Smooth muscle cell (in vitro differentiated cells): ENCODE results near the gene RXRA. TPM values are rescaled to one million over a fixed set of nuclear protein-coding genes. Genes with fewer than 3 reads are reported as not detected.

Source experiments
- DNase-seq: peaks from one replicate; lab custom pipeline; 2025; ENCODE audit not compliant: unreplicated experiment; lab: John Stamatoyannopoulos, UW
- H2AFZ ChIP-seq: fragments of 200-600 bp; sonication (generic); 2 replicates; pipeline ENCODE4 v1.6.0; 2016; ENCODE audit warnings: antibody characterized with exemption, low read depth, mild to moderate bottlenecking
- H3F3A ChIP-seq: fragments of 200-600 bp; sonication (generic); 2 replicates; pipeline ENCODE4 v1.6.0; 2017; ENCODE audit warnings: antibody characterized with exemption, low read depth
- H3K27ac ChIP-seq: fragments of 200-600 bp; sonication (generic); 2 replicates; pipeline ENCODE4 v1.5.1; 2016; ENCODE audit warnings: low read depth, mild to moderate bottlenecking
- H3K27me3 ChIP-seq: fragments of 200-600 bp; sonication (generic); 2 replicates; pipeline ENCODE4 v1.6.1; 2016; ENCODE audit warnings: low read depth, mild to moderate bottlenecking
- H3K36me3 ChIP-seq: fragments of 200-600 bp; sonication (generic); 2 replicates; pipeline ENCODE4 v1.5.1; 2016; ENCODE audit warnings: low read depth
- H3K4me1 ChIP-seq: fragments of 200-600 bp; sonication (generic); 2 replicates; pipeline ENCODE4 v1.5.1; 2016; ENCODE audit warnings: low read depth
- H3K4me2 ChIP-seq: fragments of 200-600 bp; sonication (generic); 2 replicates; pipeline ENCODE4 v1.6.0; 2016; ENCODE audit warnings: mild to moderate bottlenecking
- H3K4me3 ChIP-seq: fragments of 200-600 bp; sonication (generic); 2 replicates; pipeline ENCODE4 v1.5.1; 2016; ENCODE audit warnings: mild to moderate bottlenecking
- H3K79me2 ChIP-seq: fragments of 200-600 bp; sonication (generic); 2 replicates; pipeline ENCODE4 v1.6.0; 2016; ENCODE audit warnings: low read depth, mild to moderate bottlenecking
- H3K9ac ChIP-seq: fragments of 200-600 bp; sonication (generic); 2 replicates; pipeline ENCODE4 v1.6.0; 2016; ENCODE audit warnings: low read depth
- H3K9me3 ChIP-seq: fragments of 200-600 bp; sonication (generic); replicated peaks from 2 replicates; pipeline ENCODE4 v1.5.1; 2016; ENCODE audit warnings: low read depth
- H4K20me1 ChIP-seq: fragments of 200-600 bp; sonication (generic); 2 replicates; pipeline ENCODE4 v1.6.0; 2016; ENCODE audit warnings: low read depth
- CTCF ChIP-seq: fragments of 200-600 bp; sonication (generic); IDR thresholded peaks from 2 replicates; pipeline ENCODE4 v1.5.1; 2017; ENCODE audit warnings: borderline replicate concordance, mild to moderate bottlenecking, antibody characterized with exemption; ENCODE audit not compliant: insufficient read depth, poor library complexity, severe bottlenecking
- WGBS: methylation state at CpG from one replicate; pipeline ENCODE4 v1.1.7; 2016; ENCODE audit warnings: low lambda C conversion rate; 5-methylcytosine and 5-hydroxymethylcytosine counted together
- polyA plus RNA-seq: library from polyadenylated mRNA; unstranded; fragments of >200 nt; fragmentation: Nextera tagmentation; extraction: Ambion mirVana; gene quantifications from 2 replicates; pipeline ENCODE4 v1.2.1, GENCODE V29; 2016
- total RNA-seq: library from RNA; depleted of rRNA; stranded (reverse); fragments of >200 nt; gene quantifications from 2 replicates; pipeline ENCODE4 v1.2.3, GENCODE V29; 2014

RXRA gene
- total and polyA plus RNA-seq, 2 experiments from 2014 or later = 8.9 to 23.1 TPM

GRCh38 chr9:134290603-134291451 is 35.4 kb upstream of the RXRA start:
- Histone ChIP-seq H3K9me3 (no peaks in the 10 kb centered on the region), H3K4me3 (no peak overlapping the region), H3K4me2 (no peak overlapping the region), H3K79me2 (no peaks in the 10 kb centered on the region), H2AFZ (no peak overlapping the region), H3K36me3 (no peaks in the 10 kb centered on the region), H3K9ac (no peak overlapping the region), H3K27me3 (no peaks in the 10 kb centered on the region), H3F3A (no peaks in the 10 kb centered on the region), H4K20me1 (no peaks in the 10 kb centered on the region), H3K27ac (no peak overlapping the region), H3K4me1 (peaks cover 13% of the 10 kb centered on the region)
- TF ChIP-seq CTCF = no peak
- 93% methylated on average over 12 of the region's 12 CpGs for WGBS
- DNase-seq = no peak

- TF ChIP-seq CTCF = no peak
- H3K27me3 ChIP-seq = no peaks in the 10 kb centered on the region
- 87% methylated on average over 11 of the region's 11 CpGs for WGBS
- H3K4me2 ChIP-seq = no peak overlapping the region
- no peaks in the 10 kb centered on the region for H3K36me3 ChIP-seq
- H3F3A ChIP-seq = no peaks in the 10 kb centered on the region
- no peak overlapping the region for H2AFZ ChIP-seq
- H3K27ac ChIP-seq = no peak overlapping the region
- peaks cover 13% of the 10 kb centered on the region for H3K4me1 ChIP-seq
- H3K9ac ChIP-seq = no peak overlapping the region
- no peaks in the 10 kb centered on the region for H4K20me1 ChIP-seq
- H3K79me2 ChIP-seq = no peaks in the 10 kb centered on the region
- no peaks in the 10 kb centered on the region for H3K9me3 ChIP-seq
- DNase-seq = no peak
- no peak overlapping the region for H3K4me3 ChIP-seq
Measured at GRCh38 chr9:134291452-134291881, 34.8 kb upstream of the RXRA start.

- Histone ChIP-seq H3K79me2 (no peaks in the 10 kb centered on the region), H2AFZ (no peak overlapping the region), H3K9ac (no peak overlapping the region), H3K36me3 (no peaks in the 10 kb centered on the region), H3K4me3 (no peak overlapping the region), H3K4me2 (no peak overlapping the region), H4K20me1 (no peaks in the 10 kb centered on the region), H3K9me3 (no peaks in the 10 kb centered on the region), H3K27me3 (no peaks in the 10 kb centered on the region), H3K27ac (no peak overlapping the region), H3F3A (no peaks in the 10 kb centered on the region), H3K4me1 (peaks cover 13% of the 10 kb centered on the region)
- 96% methylated on average over 35 of the region's 35 CpGs for WGBS
- TF ChIP-seq CTCF = no peak
- DNase-seq = no peak
Measured at GRCh38 chr9:134291961-134292871, 34.0 kb upstream of the RXRA start.
